ENCODE data around the gene RPL10. TPM values are rescaled to one million over a fixed set of nuclear protein-coding genes. Genes with fewer than 3 reads are reported as not detected.

The RPL10 gene
- polyA plus RNA-seq, 1 donor from 2014 or later, result 3,689 TPM

GRCh38 chrX:154380787-154381186, 17.4 kb upstream of the RPL10 start:
- Histone ChIP-seq H3K9ac (ENCODE audit: low read length) (peak overlapping the region; percentile 92), H3K27me3 (ENCODE audit: insufficient read depth, low read depth, low read length) (no peaks in the 10 kb centered on the region), H3K4me2 (ENCODE audit: low read length) (no peak overlapping the region), H3K4me3 (ENCODE audit: low read length) (peak overlapping the region; percentile 78), H3K27ac (ENCODE audit: low read length) (no peak overlapping the region), H3K9me3 (ENCODE audit: low read length) (no peaks in the 10 kb centered on the region), H2AFZ (ENCODE audit: low read depth, low read length) (no peak overlapping the region), H3K36me3 (ENCODE audit: insufficient read depth, low read length) (no peaks in the 10 kb centered on the region), H3K9me2 (ENCODE audit: insufficient read depth, low read length) (no peaks in the 10 kb centered on the region), H3K79me2 (replicated peaks; ENCODE audit: insufficient read depth, low read length) (peaks cover 9% of the 10 kb centered on the region), H3F3A (ENCODE audit: insufficient read depth, low read length, poor library complexity, severe bottlenecking) (no peaks in the 10 kb centered on the region), H4K20me1 (ENCODE audit: insufficient read depth) (no peaks in the 10 kb centered on the region)
- TF ChIP-seq TAF1 (IDR thresholded peaks at IDR 0.05; ENCODE audit: low read depth), result no peak
- TF ChIP-seq SMC3 (conservative IDR thresholded peaks at IDR 0.05; ENCODE audit: poor library complexity), result no peak
- no peak for TF ChIP-seq CTCF (IDR thresholded peaks at IDR 0.05; ENCODE audit: poor library complexity, severe bottlenecking)
- TF ChIP-seq EZH2 (IDR thresholded peaks at IDR 0.05; ENCODE audit: borderline replicate concordance, insufficient read depth, low read length, poor library complexity, severe bottlenecking), result no peak
- no peak for TF ChIP-seq MXI1 (conservative IDR thresholded peaks at IDR 0.05; ENCODE audit: poor library complexity, severe bottlenecking)
- TF ChIP-seq REST (IDR thresholded peaks at IDR 0.05; ENCODE audit: borderline replicate concordance), result no peak
- no peak for TF ChIP-seq POLR2AphosphoS5 (IDR thresholded peaks at IDR 0.05)
- no peak for TF ChIP-seq RAD21 (conservative IDR thresholded peaks at IDR 0.05)
- no peak for TF ChIP-seq EP300 (conservative IDR thresholded peaks at IDR 0.05; ENCODE audit: poor library complexity, severe bottlenecking)

- Histone ChIP-seq H3K9me3 (ENCODE audit: low read length) (no peaks in the 10 kb centered on the region), H4K20me1 (ENCODE audit: insufficient read depth) (no peaks in the 10 kb centered on the region), H3K27ac (ENCODE audit: low read length) (no peak overlapping the region), H3K36me3 (ENCODE audit: insufficient read depth, low read length) (no peaks in the 10 kb centered on the region), H3K79me2 (replicated peaks; ENCODE audit: insufficient read depth, low read length) (peaks cover 9% of the 10 kb centered on the region), H3K9me2 (ENCODE audit: insufficient read depth, low read length) (no peaks in the 10 kb centered on the region), H2AFZ (ENCODE audit: low read depth, low read length) (no peak overlapping the region), H3K4me2 (ENCODE audit: low read length) (no peak overlapping the region), H3K4me3 (ENCODE audit: low read length) (no peak overlapping the region), H3K9ac (ENCODE audit: low read length) (no peak overlapping the region), H3F3A (ENCODE audit: insufficient read depth, low read length, poor library complexity, severe bottlenecking) (no peaks in the 10 kb centered on the region), H3K27me3 (ENCODE audit: insufficient read depth, low read depth, low read length) (no peaks in the 10 kb centered on the region)
- no peak for TF ChIP-seq SMC3 (conservative IDR thresholded peaks at IDR 0.05; ENCODE audit: poor library complexity)
- no peak for TF ChIP-seq MXI1 (conservative IDR thresholded peaks at IDR 0.05; ENCODE audit: poor library complexity, severe bottlenecking)
- TF ChIP-seq CTCF (IDR thresholded peaks at IDR 0.05; ENCODE audit: poor library complexity, severe bottlenecking), result no peak
Measured at GRCh38 chrX:154381271-154381670, 16.9 kb upstream of the RPL10 start.

Data from neural cell (in vitro differentiated cells).